GM19438 (cell line): ENCODE results near the gene BHMT.
"Not testable (repeated sequence)": the region's sequence is repeated elsewhere in the genome, so short reads cannot be mapped to it uniquely, and the experiment has no call there.

Experiments
- ATAC-seq: cut with Tn5 transposase; IDR thresholded peaks from one replicate; pipeline ENCODE4 v1.9.1; 2021; ENCODE audit warnings: low read depth; ENCODE audit not compliant: unreplicated experiment

Gene BHMT

GRCh38 chr5:79171635-79172245, 60.1 kb downstream of the BHMT start:
- ATAC-seq = no peak

- no peak for ATAC-seq
Measured at GRCh38 chr5:79172269-79172668, 60.7 kb downstream of the BHMT start.

DNA sequence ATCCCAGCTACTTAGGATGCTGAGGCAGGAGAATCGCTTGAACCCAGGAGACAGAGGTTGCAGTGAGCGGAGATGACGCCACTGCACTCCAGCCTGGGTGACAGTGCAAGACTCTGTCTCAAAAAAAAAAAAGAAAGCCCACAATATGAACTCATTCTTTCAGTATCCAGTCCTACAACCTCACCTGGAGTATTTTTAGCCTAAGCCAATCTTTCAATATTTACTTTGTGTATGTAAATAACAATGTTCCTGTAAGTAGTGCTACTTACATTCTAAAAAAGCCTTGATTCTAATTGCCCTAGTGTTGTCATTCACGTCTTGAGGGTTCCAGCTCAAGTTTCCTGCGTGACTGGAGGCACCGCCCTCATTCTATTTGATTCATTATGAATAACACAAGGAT, 62.0 kb downstream of the BHMT start:
- ATAC-seq = no peak

DNA sequence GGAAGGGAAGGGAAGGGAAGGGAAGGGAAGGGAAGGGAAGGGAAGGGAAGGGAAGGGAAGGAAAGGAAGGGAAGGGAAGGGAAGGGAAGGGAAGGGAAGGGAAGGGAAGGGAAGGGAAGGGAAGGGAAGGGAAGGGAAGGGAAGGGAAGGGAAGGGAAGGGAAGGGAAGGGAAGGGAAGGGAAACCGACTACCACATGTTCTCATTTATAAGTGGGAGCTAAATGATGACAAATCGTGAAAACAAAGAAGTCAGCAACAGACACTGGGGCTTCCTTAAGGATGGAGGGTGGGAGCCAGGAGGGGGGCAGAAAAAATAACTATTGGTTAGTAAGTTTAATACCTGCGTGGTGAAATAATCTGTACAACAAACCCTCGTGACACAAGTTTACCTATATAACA, 68.8 kb downstream of the BHMT start:
- ATAC-seq = not testable (repeated sequence)

DNA sequence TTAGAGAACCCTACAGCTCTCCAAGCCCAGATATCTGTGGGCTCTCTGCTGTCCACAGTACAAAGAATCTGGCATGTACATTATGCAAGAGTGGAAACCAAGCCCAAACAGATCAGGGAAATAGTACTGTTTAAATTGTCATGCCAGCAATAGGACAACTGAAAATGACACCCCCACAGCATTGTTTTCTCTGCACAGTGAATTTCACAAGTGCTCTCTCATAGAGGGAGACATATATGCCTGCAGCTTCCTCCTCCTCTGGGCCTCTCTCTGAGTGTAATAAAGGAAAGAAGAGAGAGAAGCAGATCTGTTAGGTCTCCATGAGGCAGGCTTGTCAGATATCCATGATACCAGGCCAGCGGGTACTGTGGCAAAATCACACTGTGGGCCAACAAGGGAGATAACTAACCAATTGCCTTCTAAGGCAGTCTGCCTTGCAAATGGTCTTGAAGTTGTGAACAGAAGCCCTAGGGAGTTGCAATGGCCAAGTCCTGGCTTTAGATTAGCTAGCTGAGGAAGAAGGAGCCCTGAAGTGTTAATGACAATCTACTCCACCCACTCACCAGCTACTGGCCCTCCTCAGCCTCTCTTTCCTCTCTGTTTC, 69.9 kb downstream of the BHMT start:
- ATAC-seq = no peak
